Suprapubic skin (tissue), 4 donors: ENCODE data around the gene POGLUT2. TPM values are rescaled to one million over a fixed set of nuclear protein-coding genes. Genes with fewer than 3 reads are reported as not detected.

Experiments used
- DNase-seq, 2 donors: peaks; one replicate each; pipeline ENCODE4 v3.0.0-alpha.2; 2019; ENCODE audit warnings: low spot score in 2 of 2
- H3K27ac ChIP-seq: fragments of 200-600 bp; sonication (generic); one replicate; pipeline ENCODE4 v1.5.1; 2019
- H3K27me3 ChIP-seq: fragments of 200-600 bp; sonication (generic); one replicate; pipeline ENCODE4 v1.5.1; 2019
- H3K36me3 ChIP-seq: fragments of 200-600 bp; sonication (generic); one replicate; pipeline ENCODE4 v1.5.1; 2019
- H3K4me1 ChIP-seq: fragments of 200-600 bp; sonication (generic); one replicate; pipeline ENCODE4 v1.5.1; 2019
- H3K4me3 ChIP-seq: fragments of 200-600 bp; sonication (generic); one replicate; pipeline ENCODE4 v1.5.1; 2019; ENCODE audit warnings: mild to moderate bottlenecking
- H3K9me3 ChIP-seq: fragments of 200-600 bp; sonication (generic); one replicate; pipeline ENCODE4 v1.5.1; 2019
- EP300 ChIP-seq: sonication (generic); formaldehyde crosslinking; IDR thresholded peaks from one replicate; pipeline ENCODE4 v1.6.1; 2017; ENCODE audit warnings: antibody characterized with exemption
- POLR2A ChIP-seq, 2 donors: fragments of 450-650 bp; IDR thresholded peaks; one replicate each; pipeline ENCODE4 v1.6.1; 2017; ENCODE audit warnings: antibody characterized with exemption in 2 of 2, mild to moderate bottlenecking in 2 of 2, moderate library complexity in 2 of 2
- POLR2AphosphoS5 ChIP-seq, 3 donors: sonication (generic); formaldehyde crosslinking; IDR thresholded peaks; one replicate each; pipeline ENCODE4 v1.6.1; 2017; ENCODE audit warnings: antibody characterized with exemption in 3 of 3
- WGBS: methylation state at CpG from one replicate; pipeline ENCODE4 v1.1.5; 2018; 5-methylcytosine and 5-hydroxymethylcytosine counted together
- total RNA-seq, 4 donors: library from RNA; depleted of rRNA; stranded (reverse); fragments of >200 nt; gene quantifications; one replicate each; pipeline ENCODE4 v1.1.0, GENCODE V29; 2016
- TF ChIP-seq, protein P1 (sequence below), 2 donors: fragments of 200-600 bp in 1 of 2; fragments of 450-650 bp in 1 of 2; sonication (generic) in 1 of 2; IDR thresholded peaks; one replicate each; pipeline ENCODE4 v1.5.1; 2016 to 2019; ENCODE audit warnings: antibody characterized with exemption in 2 of 2, mild to moderate bottlenecking in 1 of 2, moderate library complexity in 1 of 2

POGLUT2 gene
- total RNA-seq, 4 donors from 2014 or later = 2.5 to 2.8 (median 2.7) TPM

DNA sequence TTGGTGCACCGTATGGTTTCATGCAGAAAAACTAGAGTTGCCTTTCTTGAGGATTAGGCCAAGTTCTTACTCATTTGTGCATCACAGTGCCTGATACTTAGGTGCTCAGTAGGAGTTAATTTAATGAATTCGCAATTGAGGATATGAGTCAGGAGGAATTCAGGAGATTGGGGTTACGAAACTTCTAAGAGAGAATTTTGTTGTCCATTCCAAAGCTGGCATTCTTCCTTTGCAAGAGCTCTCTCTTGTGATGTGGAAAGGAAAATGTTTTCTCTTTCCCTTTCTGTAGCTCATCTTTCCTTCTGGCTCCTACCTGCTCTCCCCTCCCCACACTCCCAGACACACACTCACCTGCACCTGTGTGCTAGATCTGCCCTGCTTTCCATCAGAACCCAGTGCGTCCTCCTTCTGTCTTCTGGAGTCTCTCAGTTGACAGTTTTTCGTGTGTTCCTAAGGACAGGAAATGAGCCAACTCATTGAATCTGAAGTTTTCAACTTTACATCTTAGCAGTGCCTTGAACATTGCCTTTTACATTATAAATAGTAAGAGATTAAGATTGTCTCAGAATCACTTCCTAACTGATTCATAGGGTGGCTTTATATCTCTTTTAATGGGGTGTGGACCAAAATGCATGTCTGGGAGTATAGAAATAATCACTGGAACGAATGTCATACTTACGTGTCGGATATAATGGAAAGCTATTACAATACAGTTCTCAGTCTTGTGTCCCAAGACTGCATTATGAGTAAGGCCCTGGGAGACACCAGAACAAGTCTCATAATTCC is 27.3 kb upstream of the POGLUT2 start:
- WGBS = 72% methylated on average over 8 of the region's 8 CpGs
- Histone ChIP-seq H3K27ac (no peak overlapping the region), H3K36me3 (peaks cover 52% of the 10 kb centered on the region), H3K27me3 (no peaks in the 10 kb centered on the region), H3K9me3 (no peaks in the 10 kb centered on the region), H3K4me3 (no peak overlapping the region), H3K4me1 (no peaks in the 10 kb centered on the region)
- TF ChIP-seq POLR2A (IDR thresholded peaks at IDR 0.05) (no peak), POLR2AphosphoS5 (IDR thresholded peaks at IDR 0.05) (no peak), EP300 (no peak)
- TF ChIP-seq, protein P1, sequence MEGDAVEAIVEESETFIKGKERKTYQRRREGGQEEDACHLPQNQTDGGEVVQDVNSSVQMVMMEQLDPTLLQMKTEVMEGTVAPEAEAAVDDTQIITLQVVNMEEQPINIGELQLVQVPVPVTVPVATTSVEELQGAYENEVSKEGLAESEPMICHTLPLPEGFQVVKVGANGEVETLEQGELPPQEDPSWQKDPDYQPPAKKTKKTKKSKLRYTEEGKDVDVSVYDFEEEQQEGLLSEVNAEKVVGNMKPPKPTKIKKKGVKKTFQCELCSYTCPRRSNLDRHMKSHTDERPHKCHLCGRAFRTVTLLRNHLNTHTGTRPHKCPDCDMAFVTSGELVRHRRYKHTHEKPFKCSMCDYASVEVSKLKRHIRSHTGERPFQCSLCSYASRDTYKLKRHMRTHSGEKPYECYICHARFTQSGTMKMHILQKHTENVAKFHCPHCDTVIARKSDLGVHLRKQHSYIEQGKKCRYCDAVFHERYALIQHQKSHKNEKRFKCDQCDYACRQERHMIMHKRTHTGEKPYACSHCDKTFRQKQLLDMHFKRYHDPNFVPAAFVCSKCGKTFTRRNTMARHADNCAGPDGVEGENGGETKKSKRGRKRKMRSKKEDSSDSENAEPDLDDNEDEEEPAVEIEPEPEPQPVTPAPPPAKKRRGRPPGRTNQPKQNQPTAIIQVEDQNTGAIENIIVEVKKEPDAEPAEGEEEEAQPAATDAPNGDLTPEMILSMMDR (IDR thresholded peaks at IDR 0.05) = no peak
- no peak for DNase-seq

DNA sequence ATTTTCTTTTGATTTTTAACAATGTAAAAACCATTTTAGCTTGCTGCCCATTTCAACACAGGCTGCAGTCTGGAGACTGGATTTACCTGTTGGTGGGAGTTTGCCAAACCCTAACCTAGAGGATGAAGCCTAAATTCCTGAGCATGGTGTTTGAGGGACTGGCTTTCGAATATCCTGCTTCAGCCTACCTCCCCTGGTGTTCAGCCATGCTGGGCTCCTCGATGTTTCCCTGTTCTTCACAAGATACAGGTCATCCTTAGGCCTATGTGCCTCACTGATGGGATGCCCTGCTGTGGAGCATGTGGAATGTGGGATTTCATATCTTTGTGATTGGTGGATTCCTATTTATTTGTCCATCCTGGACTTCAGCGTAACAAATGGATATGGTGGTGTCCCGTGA is 26.6 kb upstream of the POGLUT2 start:
- no peaks in the 10 kb centered on the region for H3K27me3 ChIP-seq
- no peak for DNase-seq
- no peaks in the 10 kb centered on the region for H3K4me1 ChIP-seq
- TF ChIP-seq, protein P1 (IDR thresholded peaks at IDR 0.05) = no peak
- TF ChIP-seq EP300 = no peak
- H3K36me3 ChIP-seq = peaks cover 56% of the 10 kb centered on the region
- no peak overlapping the region for H3K4me3 ChIP-seq
- 84% methylated on average over 4 of the region's 4 CpGs for WGBS
- no peaks in the 10 kb centered on the region for H3K9me3 ChIP-seq
- no peak overlapping the region for H3K27ac ChIP-seq

DNA sequence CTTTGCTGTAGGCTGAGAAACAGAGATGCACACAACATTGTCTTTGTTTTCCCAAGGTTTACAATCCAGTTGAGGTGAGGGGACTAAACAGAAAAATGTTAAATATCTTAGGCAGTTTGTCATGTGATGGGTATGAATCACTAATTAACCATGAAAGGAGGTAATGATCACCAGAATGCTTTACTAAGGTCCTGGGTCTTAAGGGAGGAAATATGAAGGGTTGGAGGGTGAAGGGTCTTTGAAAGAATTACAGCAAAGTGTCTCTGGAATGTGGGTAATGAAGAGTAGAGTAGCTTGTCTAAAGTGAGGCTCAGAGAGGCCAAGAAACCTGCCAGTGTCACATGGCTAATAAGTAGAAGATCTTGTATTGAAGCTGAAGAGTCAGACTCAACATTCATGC is 19.1 kb upstream of the POGLUT2 start:
- no peaks in the 10 kb centered on the region for H3K4me1 ChIP-seq
- no peak overlapping the region for H3K27ac ChIP-seq
- no peak overlapping the region for H3K4me3 ChIP-seq
- DNase-seq = no peak
- H3K36me3 ChIP-seq = peaks cover 45% of the 10 kb centered on the region
- no peak for TF ChIP-seq POLR2AphosphoS5 (IDR thresholded peaks at IDR 0.05)
- TF ChIP-seq, protein P1 (IDR thresholded peaks at IDR 0.05) = no peak
- TF ChIP-seq EP300 = no peak
- no peak for TF ChIP-seq POLR2A (IDR thresholded peaks at IDR 0.05)
- no peaks in the 10 kb centered on the region for H3K9me3 ChIP-seq
- no peaks in the 10 kb centered on the region for H3K27me3 ChIP-seq

DNA sequence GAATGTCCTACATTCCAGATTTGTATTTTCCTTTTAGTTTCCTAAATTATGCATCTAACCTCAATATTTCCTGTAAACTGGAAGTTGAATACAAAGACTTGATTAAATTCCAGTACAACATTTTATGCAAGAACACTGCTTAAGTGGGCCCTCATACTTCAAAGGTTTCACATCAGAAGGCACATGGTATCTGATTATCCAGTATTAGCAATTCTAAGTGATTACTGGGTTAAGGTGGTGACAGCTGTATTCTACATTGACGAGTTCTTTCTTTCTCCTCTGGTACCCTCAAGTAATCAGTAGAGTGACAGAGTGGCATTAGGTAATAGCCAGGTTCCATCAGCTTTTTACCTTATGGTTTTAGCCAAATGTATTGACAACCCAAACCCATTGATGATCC is 18.5 kb upstream of the POGLUT2 start:
- WGBS = 89% methylated on average over 1 of the region's 1 CpG
- Histone ChIP-seq H3K27me3 (no peaks in the 10 kb centered on the region), H3K9me3 (no peaks in the 10 kb centered on the region), H3K36me3 (peaks cover 40% of the 10 kb centered on the region), H3K4me1 (no peaks in the 10 kb centered on the region), H3K4me3 (no peak overlapping the region), H3K27ac (no peak overlapping the region)
- TF ChIP-seq POLR2AphosphoS5 (IDR thresholded peaks at IDR 0.05) (no peak), EP300 (no peak), POLR2A (IDR thresholded peaks at IDR 0.05) (no peak)
- TF ChIP-seq, protein P1 (IDR thresholded peaks at IDR 0.05) = no peak
- no peak for DNase-seq

DNA sequence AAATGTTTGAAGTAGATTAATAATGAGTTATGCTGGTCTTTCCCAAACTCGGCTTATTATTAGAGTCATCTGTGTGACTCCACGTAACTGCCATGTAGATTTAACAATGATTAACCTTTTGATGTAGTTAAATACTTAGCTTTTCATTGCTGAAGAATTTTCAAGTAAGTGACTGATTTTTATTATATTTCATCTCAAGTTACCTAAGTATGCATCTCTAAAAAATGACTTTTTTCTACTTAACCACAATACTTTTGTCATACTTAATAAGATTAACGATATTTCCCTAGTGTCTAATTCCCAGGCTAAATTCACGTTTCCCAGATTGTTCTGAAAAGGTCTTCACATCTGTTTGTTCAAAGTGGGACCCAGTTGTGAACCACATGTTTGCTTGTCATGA is 17.9 kb upstream of the POGLUT2 start:
- Histone ChIP-seq H3K27ac (no peak overlapping the region), H3K27me3 (no peaks in the 10 kb centered on the region), H3K4me3 (no peak overlapping the region), H3K4me1 (no peaks in the 10 kb centered on the region), H3K9me3 (no peaks in the 10 kb centered on the region), H3K36me3 (peaks cover 35% of the 10 kb centered on the region)
- no peak for DNase-seq
- TF ChIP-seq POLR2AphosphoS5 (IDR thresholded peaks at IDR 0.05) = no peak
- TF ChIP-seq, protein P1 (IDR thresholded peaks at IDR 0.05) = no peak
- TF ChIP-seq POLR2A (IDR thresholded peaks at IDR 0.05) = no peak
- TF ChIP-seq EP300 = no peak
- WGBS = 75% methylated on average over 4 of the region's 4 CpGs
